ENCODE measurements around the gene MDM2.

DNA sequence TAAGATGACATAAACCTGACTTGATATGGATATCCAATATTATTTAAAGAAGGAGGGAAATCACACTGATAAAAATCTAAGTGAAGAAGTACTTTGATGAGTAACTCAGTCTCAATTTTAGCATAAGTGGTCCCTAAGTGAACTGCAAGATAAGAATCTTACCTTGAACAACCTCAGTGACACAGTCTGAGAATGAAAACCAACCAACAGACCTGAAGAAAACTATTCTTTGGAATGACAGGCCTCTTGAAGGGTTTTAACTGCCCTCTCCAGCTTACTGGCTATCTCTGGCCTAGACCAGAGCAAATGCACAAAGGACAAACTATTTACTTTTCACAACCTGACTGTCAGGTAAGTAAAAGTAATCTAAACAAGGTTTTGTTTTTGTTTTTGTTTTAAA, 80.3 kb downstream of the MDM2 start:
- TF ChIP-seq CTCF (IDR thresholded peaks at IDR 0.05) = no peak
- TF ChIP-seq POLR2A (IDR thresholded peaks at IDR 0.05) = no peak

All from uterus (tissue), 2 donors.